Hematopoietic multipotent progenitor cell treated with erythropoietin and hydrocortisone succinate and interleukin-3 and kit ligand, for 6 days (in vitro differentiated cells): ENCODE data around the gene RBM18.

Source experiments
- DNase-seq: peaks from one replicate; pipeline ENCODE4 v3.0.0-alpha.2; 2015

RBM18 gene

GRCh38 chr9:122220673-122221182 is 43.9 kb downstream of the RBM18 start:
- DNase-seq = no peak

GRCh38 chr9:122219856-122220672 is 44.6 kb downstream of the RBM18 start:
- DNase-seq = no peak

- peak; percentile 47 for DNase-seq
Measured at GRCh38 chr9:122218935-122219855, 45.4 kb downstream of the RBM18 start.

- no peak for DNase-seq
Measured at GRCh38 chr9:122218071-122218934, 46.3 kb downstream of the RBM18 start.

GRCh38 chr9:122217640-122218039 is 47.0 kb downstream of the RBM18 start:
- peak; percentile 55 for DNase-seq

- DNase-seq = no peak
Measured at GRCh38 chr9:122216798-122217418, 47.7 kb downstream of the RBM18 start.

GRCh38 chr9:122216138-122216797 is 48.4 kb downstream of the RBM18 start:
- DNase-seq = no peak

GRCh38 chr9:122215663-122216062 is 49.0 kb downstream of the RBM18 start:
- peak; percentile 33 for DNase-seq

GRCh38 chr9:122214507-122214906 is 50.1 kb downstream of the RBM18 start:
- no peak for DNase-seq

- peak; percentile 84 for DNase-seq
Measured at GRCh38 chr9:122213589-122214413, 50.8 kb downstream of the RBM18 start.

- DNase-seq = no peak
Measured at GRCh38 chr9:122213102-122213588, 51.5 kb downstream of the RBM18 start.

- no peak for DNase-seq
Measured at GRCh38 chr9:122212473-122213004, 52.1 kb downstream of the RBM18 start.

GRCh38 chr9:122209451-122209850 is 55.2 kb downstream of the RBM18 start:
- no peak for DNase-seq

GRCh38 chr9:122207096-122207495 is 57.5 kb downstream of the RBM18 start:
- no peak for DNase-seq

GRCh38 chr9:122206118-122207046 is 58.3 kb downstream of the RBM18 start:
- no peak for DNase-seq

GRCh38 chr9:122205176-122205575 is 59.5 kb downstream of the RBM18 start:
- no peak for DNase-seq

- DNase-seq = no peak
Measured at GRCh38 chr9:122204491-122204890, 60.1 kb downstream of the RBM18 start.

- DNase-seq = no peak
Measured at GRCh38 chr9:122204055-122204454, 60.6 kb downstream of the RBM18 start.

GRCh38 chr9:122202111-122202510 is 62.5 kb downstream of the RBM18 start:
- no peak for DNase-seq
